Vagina (tissue), 2 donors: Measurements from ENCODE around the gene CSMD2.

Experiments used
- POLR2AphosphoS5 ChIP-seq, 2 donors: sonication (generic); formaldehyde crosslinking; IDR thresholded peaks; one replicate each; pipeline ENCODE4 v1.9.0; 2017; ENCODE audit warnings: antibody characterized with exemption in 2 of 2, mild to moderate bottlenecking in 2 of 2, low read depth in 1 of 2; ENCODE audit not compliant: insufficient read depth in 1 of 2
- TF ChIP-seq, protein P1 (sequence below), 3 experiments: fragments of 450-650 bp in 2 of 3; fragments of 200-600 bp in 1 of 3; sonication (generic) in 1 of 3; IDR thresholded peaks; one replicate each; pipeline ENCODE4 v1.5.1; 2017 to 2019; ENCODE audit warnings: antibody characterized with exemption in 3 of 3, mild to moderate bottlenecking in 2 of 3, moderate library complexity in 2 of 3

DNA sequence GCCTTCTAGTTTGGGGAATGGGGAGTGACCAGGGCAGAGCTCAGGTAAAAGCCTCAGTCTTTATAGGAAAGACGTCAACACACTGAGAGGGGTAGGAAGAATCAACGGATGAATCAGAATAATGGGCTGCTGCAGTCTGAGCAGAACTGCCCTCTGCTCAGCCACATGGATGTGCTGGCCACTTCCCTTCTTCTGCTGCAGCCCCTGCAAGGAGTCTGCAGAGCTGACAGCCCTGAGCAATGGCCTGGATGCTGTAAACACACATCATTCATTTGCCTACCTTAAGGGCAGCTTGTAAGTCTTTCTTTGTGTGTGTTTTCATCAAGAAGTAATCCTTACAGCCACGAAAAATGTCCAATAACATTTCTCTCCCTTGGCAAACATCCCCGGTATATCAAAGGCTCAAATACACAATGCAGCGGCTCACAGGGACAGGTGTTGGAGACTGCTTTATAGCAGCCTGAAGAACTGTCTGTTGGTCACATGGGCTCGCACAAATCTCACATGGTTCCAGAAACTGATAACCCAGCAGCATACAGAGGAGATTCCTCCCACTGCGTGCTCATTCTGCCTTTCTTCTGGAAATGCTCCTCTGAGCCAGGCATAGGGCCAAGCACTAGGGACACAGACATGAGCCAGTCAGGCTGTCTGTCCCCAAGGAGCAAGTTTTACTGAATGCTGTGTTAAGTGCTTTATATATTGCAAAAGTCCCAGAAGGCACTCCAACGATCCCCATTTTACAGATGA, 191.1 kb downstream of the CSMD2 start:
- no peak for TF ChIP-seq POLR2AphosphoS5 (IDR thresholded peaks at IDR 0.05; ENCODE audit: insufficient read depth in 1 of 2, low read depth in 1 of 2)
- TF ChIP-seq, protein P1, sequence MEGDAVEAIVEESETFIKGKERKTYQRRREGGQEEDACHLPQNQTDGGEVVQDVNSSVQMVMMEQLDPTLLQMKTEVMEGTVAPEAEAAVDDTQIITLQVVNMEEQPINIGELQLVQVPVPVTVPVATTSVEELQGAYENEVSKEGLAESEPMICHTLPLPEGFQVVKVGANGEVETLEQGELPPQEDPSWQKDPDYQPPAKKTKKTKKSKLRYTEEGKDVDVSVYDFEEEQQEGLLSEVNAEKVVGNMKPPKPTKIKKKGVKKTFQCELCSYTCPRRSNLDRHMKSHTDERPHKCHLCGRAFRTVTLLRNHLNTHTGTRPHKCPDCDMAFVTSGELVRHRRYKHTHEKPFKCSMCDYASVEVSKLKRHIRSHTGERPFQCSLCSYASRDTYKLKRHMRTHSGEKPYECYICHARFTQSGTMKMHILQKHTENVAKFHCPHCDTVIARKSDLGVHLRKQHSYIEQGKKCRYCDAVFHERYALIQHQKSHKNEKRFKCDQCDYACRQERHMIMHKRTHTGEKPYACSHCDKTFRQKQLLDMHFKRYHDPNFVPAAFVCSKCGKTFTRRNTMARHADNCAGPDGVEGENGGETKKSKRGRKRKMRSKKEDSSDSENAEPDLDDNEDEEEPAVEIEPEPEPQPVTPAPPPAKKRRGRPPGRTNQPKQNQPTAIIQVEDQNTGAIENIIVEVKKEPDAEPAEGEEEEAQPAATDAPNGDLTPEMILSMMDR (IDR thresholded peaks at IDR 0.05) = no peak
